Activated CD4-positive, alpha-beta memory T cell treated with anti-CD3 and anti-CD28 coated beads, Interleukin-2, amount 10 ng/mL, durations not matched to agents 7 days and 5 days (primary cell): ENCODE data around the gene MYOM3. TPM values are rescaled to one million over a fixed set of nuclear protein-coding genes. Genes with fewer than 3 reads are reported as not detected.

ENCODE experiments used
- CTCF ChIA-PET: fragments of 350-600 bp; sonication (Branson Sonifier 250); formaldehyde crosslinking; loops from one replicate; lab custom pipeline; 2021; ENCODE audit warnings: antibody characterized with exemption, inconsistent platforms; lab: Charles Lee
- POLR2A ChIA-PET: fragments of 350-600 bp; sonication (Branson Sonifier 250); formaldehyde crosslinking; loops from one replicate; lab custom pipeline; 2021; ENCODE audit warnings: antibody characterized with exemption; lab: Charles Lee
- DNase-seq: peaks from one replicate; pipeline ENCODE4 v3.0.0-alpha.2; 2020
- H3K27ac Mint-ChIP-seq: one replicate; pipeline ENCODE4 v1.8.0; 2021; ENCODE audit warnings: mild to moderate bottlenecking, mixed read lengths
- H3K27me3 Mint-ChIP-seq: one replicate; pipeline ENCODE4 v1.8.0; 2021; ENCODE audit warnings: mixed read lengths
- H3K36me3 Mint-ChIP-seq: one replicate; pipeline ENCODE4 v1.8.0; 2021; ENCODE audit warnings: low read depth, mixed read lengths
- H3K4me1 Mint-ChIP-seq: one replicate; pipeline ENCODE4 v1.8.0; 2021; ENCODE audit warnings: mixed read lengths
- H3K4me3 Mint-ChIP-seq: one replicate; pipeline ENCODE4 v1.8.0; 2021; ENCODE audit warnings: mild to moderate bottlenecking, mixed read lengths
- H3K9me3 Mint-ChIP-seq: one replicate; pipeline ENCODE4 v1.8.0; 2021; ENCODE audit warnings: mixed read lengths
- total RNA-seq, 2 experiments: library from RNA; stranded (reverse); gene quantifications; one replicate each; pipeline ENCODE4 v1.2.3, GENCODE V29; 2021

The MYOM3 gene
- total RNA-seq, 2 experiments from 2014 or later = not detected

DNA sequence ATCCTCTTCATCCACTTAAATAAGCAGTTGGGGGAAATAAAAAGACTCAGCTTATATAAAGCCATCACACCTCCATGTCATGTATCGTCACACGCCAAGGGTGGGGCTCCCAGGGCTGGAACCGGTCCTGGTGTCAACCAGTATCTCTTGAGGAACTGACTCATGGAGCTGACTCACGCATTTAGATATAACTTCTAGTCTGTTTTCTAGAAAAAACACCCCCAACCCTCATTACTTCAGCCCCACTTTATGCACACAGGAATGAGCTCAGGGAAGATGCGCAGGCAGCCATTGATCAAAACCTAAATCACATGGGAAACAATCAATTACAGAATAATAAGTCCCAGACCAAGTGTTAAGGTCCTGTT is 37.9 kb upstream of the MYOM3 start:
- Mint-ChIP-seq H3K27ac (peak overlapping the region; percentile 18), H3K4me1 (peaks cover 25% of the 10 kb centered on the region), H3K4me3 (no peak overlapping the region), H3K27me3 (peaks cover 33% of the 10 kb centered on the region), H3K9me3 (no peaks in the 10 kb centered on the region), H3K36me3 (no peaks in the 10 kb centered on the region)
- peak; percentile 61 for DNase-seq
- ChIA-PET POLR2A (interaction anchor here (0.7 to 2.7 kb wide), 11 partner anchors 8 to 493 kb away, joined by 3 to 22 read pairs (median 4); partner anchors contain the start of genes IFNLR1, PNRC2 and SRRM1), CTCF (interaction anchor here (0.6 to 3.0 kb wide), 55 partner anchors 9 to 1120 kb away, joined by 3 to 94 read pairs (median 4); partner anchors contain the start of genes CLIC4, IFNLR1, NIPAL3 and RCAN3)

DNA sequence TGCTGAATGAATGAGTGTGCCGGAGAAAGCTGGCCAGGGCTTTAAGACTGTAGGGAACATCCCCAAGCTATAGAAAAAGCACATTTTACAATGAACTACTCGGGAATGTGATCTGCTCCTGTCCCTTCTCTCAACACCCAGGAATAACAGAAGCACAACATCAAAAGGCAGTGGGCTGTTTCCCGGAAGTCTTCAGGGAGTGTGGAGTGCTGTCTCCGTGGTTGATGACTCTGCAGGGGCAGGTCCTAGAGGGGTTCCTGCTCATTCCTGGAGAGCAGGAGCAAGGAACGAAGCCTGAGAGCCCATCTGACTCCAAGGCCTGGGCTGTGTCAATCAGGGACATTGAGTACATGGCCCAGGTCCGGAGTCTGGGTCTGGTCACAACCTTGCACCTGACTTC is 35.9 kb upstream of the MYOM3 start:
- CTCF ChIA-PET = interaction anchor here (1.0 to 2.3 kb wide), 4 partner anchors 50 to 244 kb away, joined by 3 to 11 read pairs (median 6); no protein-coding TSS in a partner anchor
- H3K4me3 Mint-ChIP-seq = no peak overlapping the region
- H3K27me3 Mint-ChIP-seq = peaks cover 33% of the 10 kb centered on the region
- H3K4me1 Mint-ChIP-seq = peaks cover 25% of the 10 kb centered on the region
- POLR2A ChIA-PET = interaction anchor here (0.7 kb wide), 1 partner anchor 21 kb away, joined by 3 read pairs; no protein-coding TSS in a partner anchor
- H3K9me3 Mint-ChIP-seq = no peaks in the 10 kb centered on the region
- no peak overlapping the region for H3K27ac Mint-ChIP-seq
- no peaks in the 10 kb centered on the region for H3K36me3 Mint-ChIP-seq
- no peak for DNase-seq

DNA sequence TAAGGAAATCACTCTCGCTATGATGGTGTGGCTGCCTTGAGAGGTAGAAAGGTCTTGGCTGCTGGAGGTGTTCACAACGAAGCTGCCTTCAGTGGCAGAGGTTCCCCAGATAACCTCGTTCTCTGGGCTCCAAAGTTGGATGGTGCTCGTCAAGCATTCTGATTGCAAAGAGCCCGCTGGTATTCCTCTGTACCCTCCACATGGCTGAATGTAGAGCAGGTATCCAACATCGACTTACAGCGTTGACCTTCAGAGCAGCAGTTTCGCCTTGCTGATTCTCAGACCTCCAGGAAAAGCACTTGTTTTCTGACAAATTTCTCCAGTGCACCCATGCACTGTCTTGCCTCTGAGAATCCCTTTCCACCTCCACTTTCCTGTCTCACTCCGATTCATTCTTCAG is 35.3 kb upstream of the MYOM3 start:
- no peak overlapping the region for H3K27ac Mint-ChIP-seq
- ChIA-PET CTCF (interaction anchor here (1.0 to 2.3 kb wide), 3 partner anchors 51 to 244 kb away, joined by 3 to 11 read pairs (median 9); no protein-coding TSS in a partner anchor), POLR2A (no interaction called here)
- no peak overlapping the region for H3K4me3 Mint-ChIP-seq
- H3K27me3 Mint-ChIP-seq = peaks cover 28% of the 10 kb centered on the region
- peaks cover 25% of the 10 kb centered on the region for H3K4me1 Mint-ChIP-seq
- no peaks in the 10 kb centered on the region for H3K36me3 Mint-ChIP-seq
- DNase-seq = no peak
- H3K9me3 Mint-ChIP-seq = no peaks in the 10 kb centered on the region

DNA sequence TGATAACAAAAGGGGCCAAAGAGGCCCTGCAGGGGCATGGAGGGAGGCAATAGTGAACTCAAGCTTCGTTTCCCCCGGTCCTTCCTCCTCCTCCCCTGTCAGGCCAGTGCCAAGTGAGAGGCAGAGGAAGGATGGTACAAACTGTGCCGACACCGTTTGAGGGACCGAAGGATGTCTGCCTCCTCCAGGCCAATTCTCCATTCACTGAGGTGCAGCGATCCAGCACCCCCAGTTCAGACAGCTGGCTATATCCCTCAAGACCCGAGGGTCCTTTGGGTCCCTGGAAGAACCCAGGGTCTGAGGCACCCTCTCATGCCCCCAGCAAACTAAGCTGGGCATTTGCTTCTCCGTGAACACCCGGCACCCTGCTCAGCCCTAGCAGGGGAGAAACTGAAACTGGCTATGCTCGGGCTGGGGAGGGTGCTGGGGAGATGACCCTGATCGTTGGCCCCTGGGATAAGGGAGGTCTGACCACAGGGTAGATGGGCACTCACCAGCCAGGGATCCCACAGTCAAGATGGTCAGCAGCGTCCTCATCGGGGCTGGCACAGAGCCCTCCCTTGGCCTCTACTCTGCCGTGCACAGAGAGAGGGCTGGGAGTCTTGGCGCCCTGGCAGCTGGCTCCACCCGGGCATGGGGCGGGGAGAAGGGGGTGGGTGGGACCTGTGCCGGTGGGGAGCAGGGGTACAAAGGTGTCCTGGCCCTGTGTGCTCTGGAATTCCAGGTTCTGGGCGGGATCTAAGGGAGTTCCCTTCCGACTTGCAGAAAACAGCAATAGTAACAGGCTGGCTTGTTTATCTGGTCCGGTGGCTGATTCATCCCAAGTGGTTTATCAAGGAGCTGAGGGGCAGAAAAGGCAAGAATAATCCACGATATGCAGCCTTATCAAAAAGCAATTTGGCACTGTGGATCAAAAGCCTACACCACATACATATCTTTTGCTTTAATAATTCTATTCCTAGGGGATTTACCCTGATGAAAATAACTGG is 30.9 kb upstream of the MYOM3 start, which contains the start of gene IL22RA1:
IL22RA1 (minus strand) TSS at position 595 of the 989 bp plus-strand sequence; CDS start at position 537, 58 bp downstream.
- no peak within 1 kb of the TSS for H3K27ac Mint-ChIP-seq
- H3K27me3 Mint-ChIP-seq = peaks cover 8% of the 10 kb centered on the region
- CTCF ChIA-PET = interaction anchor here (1.7 kb wide), 1 partner anchor 72 kb away, joined by 4 read pairs; no protein-coding TSS in a partner anchor
- no peaks in the 10 kb centered on the region for H3K9me3 Mint-ChIP-seq
- no peaks in the 10 kb centered on the region for H3K36me3 Mint-ChIP-seq
- H3K4me3 Mint-ChIP-seq = no peak within 1 kb of the TSS
- DNase-seq = no peak
- POLR2A ChIA-PET = interaction anchor here (1.2 kb wide), 1 partner anchor 7 kb away, joined by 3 read pairs; no protein-coding TSS in a partner anchor
- H3K4me1 Mint-ChIP-seq = peaks cover 5% of the 10 kb centered on the region

DNA sequence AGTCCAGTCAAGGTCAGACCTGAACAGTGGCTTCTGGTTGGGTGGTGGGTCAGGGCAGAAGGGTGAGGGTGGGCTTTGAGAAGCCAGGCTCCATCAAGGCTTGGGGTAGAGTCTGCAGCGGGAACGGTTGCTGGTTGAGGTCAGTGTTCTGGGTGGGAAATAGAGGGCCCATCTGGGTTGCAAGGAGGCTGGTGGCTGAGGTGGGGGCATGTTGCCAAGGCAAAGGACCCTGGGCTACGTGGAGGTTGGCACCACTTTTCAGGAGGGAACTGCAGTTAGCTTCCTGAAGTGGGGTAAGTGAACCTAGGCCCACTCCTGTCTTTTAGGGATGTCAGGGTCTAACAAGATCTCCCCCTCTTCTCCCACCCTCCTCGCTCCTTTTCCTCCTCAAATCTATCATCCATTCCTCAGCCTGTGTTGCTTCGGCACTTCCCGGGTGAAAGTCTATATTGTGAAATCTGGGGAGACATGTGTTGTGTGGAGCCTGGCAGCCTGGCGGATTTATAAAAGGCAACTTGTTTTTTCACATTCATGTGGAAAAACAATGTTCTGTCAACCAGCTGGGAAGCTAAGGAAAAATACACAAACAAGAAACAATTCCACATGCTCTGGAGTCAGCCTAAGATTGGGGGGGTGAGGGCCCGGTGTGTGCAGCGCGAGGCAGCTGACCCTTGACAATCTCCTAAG is 29.5 kb upstream of the MYOM3 start:
- H3K9me3 Mint-ChIP-seq = no peaks in the 10 kb centered on the region
- DNase-seq = no peak
- ChIA-PET CTCF (interaction anchor here (1.1 to 3.8 kb wide), 2 partner anchors 9 to 10 kb away, joined by 3 to 22 read pairs; no protein-coding TSS in a partner anchor), POLR2A (interaction anchor here (1.2 kb wide), 1 partner anchor 9 kb away, joined by 3 read pairs; no protein-coding TSS in a partner anchor)
- H3K27ac Mint-ChIP-seq = no peak overlapping the region
- no peak overlapping the region for H3K4me3 Mint-ChIP-seq
- peaks cover 5% of the 10 kb centered on the region for H3K4me1 Mint-ChIP-seq
- peaks cover 8% of the 10 kb centered on the region for H3K27me3 Mint-ChIP-seq
- H3K36me3 Mint-ChIP-seq = no peaks in the 10 kb centered on the region

DNA sequence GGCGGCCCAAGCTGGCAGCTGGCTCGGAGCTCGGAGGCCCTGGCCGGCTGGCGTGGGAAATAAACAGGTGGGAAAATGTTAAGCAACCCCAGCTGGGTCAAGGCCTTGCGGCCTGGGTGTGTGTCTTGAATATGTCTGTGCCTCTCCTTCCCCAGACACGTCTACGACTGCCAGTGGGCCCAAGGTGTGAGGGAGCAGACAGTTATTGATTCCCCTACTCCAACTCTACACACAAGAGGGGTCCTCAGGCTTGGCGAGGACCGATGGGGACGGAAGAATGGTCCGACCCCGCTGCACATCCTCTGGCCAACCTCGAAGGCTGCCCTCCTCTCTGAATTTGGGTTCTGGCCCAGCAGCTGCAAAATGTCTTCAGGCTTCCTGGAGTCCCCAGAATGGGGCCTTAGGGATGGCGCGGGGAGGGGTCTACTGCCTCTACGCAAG is 28.8 kb upstream of the MYOM3 start:
- Mint-ChIP-seq H3K4me3 (no peak overlapping the region), H3K36me3 (no peaks in the 10 kb centered on the region), H3K9me3 (no peaks in the 10 kb centered on the region), H3K27ac (no peak overlapping the region), H3K4me1 (peaks cover 5% of the 10 kb centered on the region), H3K27me3 (peaks cover 6% of the 10 kb centered on the region)
- CTCF ChIA-PET = interaction anchor here (3.8 kb wide), 1 partner anchor 9 kb away, joined by 22 read pairs; no protein-coding TSS in a partner anchor
- POLR2A ChIA-PET = no interaction called here
- no peak for DNase-seq

DNA sequence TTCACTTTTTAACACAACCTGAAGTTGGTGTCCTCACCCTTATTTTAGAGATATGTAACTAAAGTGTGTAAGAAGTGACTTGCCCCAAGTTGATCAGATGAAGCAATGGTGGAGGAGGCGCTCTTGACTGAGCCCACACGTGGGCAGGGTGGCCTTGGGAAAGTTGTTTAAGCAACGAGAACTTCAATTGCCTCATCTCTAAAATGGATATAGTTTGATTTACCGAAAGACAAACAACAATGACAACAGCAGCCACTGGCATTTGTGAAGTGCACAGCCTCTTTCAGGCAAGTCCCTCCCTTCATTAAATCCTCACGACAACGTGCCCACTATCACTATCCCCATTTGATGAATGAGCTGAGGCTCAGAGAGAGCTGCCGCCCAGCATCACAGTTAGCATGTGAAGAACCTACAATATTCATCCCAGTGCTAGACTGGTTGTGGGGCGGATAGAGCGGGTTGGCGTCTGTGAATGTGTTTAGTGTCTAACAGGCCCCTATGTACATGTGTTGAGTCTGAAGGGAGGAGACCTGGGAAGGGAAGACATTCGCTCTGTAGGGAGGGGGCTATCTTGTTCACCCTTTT is 28.0 kb upstream of the MYOM3 start:
- no peaks in the 10 kb centered on the region for H3K36me3 Mint-ChIP-seq
- H3K4me1 Mint-ChIP-seq = peaks cover 5% of the 10 kb centered on the region
- POLR2A ChIA-PET = no interaction called here
- no peak overlapping the region for H3K27ac Mint-ChIP-seq
- no peaks in the 10 kb centered on the region for H3K9me3 Mint-ChIP-seq
- H3K4me3 Mint-ChIP-seq = no peak overlapping the region
- DNase-seq = no peak
- peaks cover 7% of the 10 kb centered on the region for H3K27me3 Mint-ChIP-seq
- CTCF ChIA-PET = interaction anchor here (3.8 kb wide), 1 partner anchor 10 kb away, joined by 22 read pairs; no protein-coding TSS in a partner anchor

DNA sequence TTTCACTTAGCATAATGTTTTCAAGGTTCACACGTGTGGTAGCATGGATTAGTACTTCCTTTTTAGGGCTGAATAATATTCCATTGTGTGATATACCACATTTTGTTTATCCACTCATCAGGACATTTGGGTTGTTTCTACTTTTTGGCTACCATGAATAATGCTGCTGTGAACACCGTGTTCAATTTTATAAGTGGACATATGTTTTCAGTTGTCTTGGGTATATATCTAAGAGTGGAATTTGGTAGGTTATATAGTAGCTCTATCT is 27.2 kb upstream of the MYOM3 start:
- Mint-ChIP-seq H3K27ac (no peak overlapping the region), H3K27me3 (peaks cover 9% of the 10 kb centered on the region), H3K36me3 (no peaks in the 10 kb centered on the region), H3K4me3 (no peak overlapping the region), H3K4me1 (peaks cover 5% of the 10 kb centered on the region), H3K9me3 (no peaks in the 10 kb centered on the region)
- ChIA-PET CTCF (interaction anchor here (3.8 kb wide), 1 partner anchor 11 kb away, joined by 22 read pairs; no protein-coding TSS in a partner anchor), POLR2A (no interaction called here)
- no peak for DNase-seq

DNA sequence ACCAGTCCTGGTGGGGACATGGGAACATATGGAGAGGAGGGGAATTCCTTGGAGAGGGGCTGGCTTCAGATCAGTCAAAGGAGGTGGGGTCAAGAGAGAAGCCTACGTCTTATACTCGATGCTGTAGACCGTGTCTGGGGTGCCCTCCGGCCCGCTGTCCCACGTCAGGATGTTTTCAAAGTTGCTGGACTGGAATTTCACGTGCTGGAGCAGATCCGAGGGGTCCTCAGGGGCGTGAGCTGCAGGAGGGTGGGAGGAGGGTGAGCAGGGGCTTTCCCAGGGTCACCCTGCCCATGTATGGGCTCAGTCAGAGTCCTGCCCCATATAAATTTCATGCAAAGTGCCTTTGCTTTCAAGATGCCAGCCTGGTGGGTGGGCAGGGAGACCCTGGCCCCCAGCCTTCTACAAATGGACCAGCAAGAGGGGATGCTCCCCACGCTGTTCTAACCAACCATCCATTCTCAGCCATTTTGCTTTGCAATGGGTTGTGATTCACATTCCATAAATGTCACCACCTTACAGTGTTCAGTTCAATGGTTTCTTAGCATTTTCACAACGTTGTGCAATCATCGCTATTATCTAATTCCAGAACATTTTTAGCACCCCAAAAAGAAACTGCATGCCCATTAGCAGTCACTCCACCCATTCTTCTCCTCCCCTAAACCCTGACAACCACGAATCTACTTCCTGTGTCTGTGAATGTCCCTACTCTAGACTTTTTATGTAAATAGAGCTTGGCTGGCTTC is 26.7 kb upstream of the MYOM3 start:
- POLR2A ChIA-PET = no interaction called here

DNA sequence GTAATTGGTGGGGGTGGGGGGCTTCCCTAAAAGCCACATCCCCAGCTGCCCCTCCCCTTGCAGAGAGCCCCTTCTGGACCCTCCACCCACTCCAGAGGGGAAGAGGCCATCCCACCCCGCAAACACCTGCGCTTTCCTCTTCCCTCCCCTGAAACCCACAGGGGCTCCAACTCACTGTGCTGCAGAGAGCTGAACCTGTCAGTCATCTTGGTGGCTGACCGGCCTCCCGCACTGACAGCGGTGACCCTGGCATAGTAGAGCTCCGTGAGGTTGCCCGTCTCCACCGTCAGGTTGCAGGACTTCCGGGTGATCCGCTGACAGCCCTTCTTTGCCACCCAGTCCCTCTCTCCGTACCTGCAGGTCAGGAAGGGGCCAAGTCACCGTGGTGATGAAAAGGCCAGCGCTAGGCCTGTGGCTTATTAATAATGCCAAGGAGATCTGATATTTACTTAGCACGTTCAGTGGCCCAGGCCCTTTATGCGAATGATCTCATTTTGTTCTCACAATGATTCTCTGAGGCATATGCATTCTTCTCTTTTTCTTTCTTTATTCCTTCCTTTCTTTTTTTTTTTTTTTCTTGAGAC is 25.1 kb upstream of the MYOM3 start:
- H3K27me3 Mint-ChIP-seq = peaks cover 14% of the 10 kb centered on the region
- DNase-seq = no peak
- ChIA-PET POLR2A (no interaction called here), CTCF (interaction anchor here (1.2 kb wide), 1 partner anchor 13 kb away, joined by 3 read pairs; no protein-coding TSS in a partner anchor)
- H3K27ac Mint-ChIP-seq = no peak overlapping the region
- peaks cover 5% of the 10 kb centered on the region for H3K4me1 Mint-ChIP-seq
- no peak overlapping the region for H3K4me3 Mint-ChIP-seq
- no peaks in the 10 kb centered on the region for H3K9me3 Mint-ChIP-seq
- no peaks in the 10 kb centered on the region for H3K36me3 Mint-ChIP-seq

More for the DNA sequence above, 26.7 kb upstream of the MYOM3 start:
- Mint-ChIP-seq H3K27ac (no peak overlapping the region), H3K27me3 (peaks cover 11% of the 10 kb centered on the region), H3K4me3 (no peak overlapping the region), H3K9me3 (no peaks in the 10 kb centered on the region), H3K4me1 (peaks cover 5% of the 10 kb centered on the region), H3K36me3 (no peaks in the 10 kb centered on the region)
- CTCF ChIA-PET = interaction anchor here (3.8 kb wide), 1 partner anchor 12 kb away, joined by 22 read pairs; no protein-coding TSS in a partner anchor
- no peak for DNase-seq

DNA sequence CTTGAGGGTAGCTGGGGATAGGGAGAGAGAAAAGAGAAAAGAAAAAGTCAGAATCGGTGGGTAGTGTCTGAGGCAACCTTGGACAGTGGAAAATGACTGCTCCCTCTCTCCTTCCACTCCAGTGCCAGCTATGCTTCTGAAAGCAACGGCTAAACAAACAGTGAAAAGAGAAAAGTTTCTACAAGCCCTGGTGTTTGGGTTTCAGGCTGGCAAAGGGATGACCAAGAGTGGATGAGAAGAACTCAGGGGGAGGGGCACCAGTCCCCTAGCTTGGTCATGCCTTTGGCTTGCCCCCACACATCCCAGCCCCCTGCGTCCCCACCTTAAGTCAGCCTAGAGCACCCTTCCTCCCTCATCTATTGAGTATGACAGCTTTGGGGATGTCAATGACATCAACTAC is 22.4 kb upstream of the MYOM3 start:
- ChIA-PET POLR2A (interaction anchor here (1.3 kb wide), 1 partner anchor 908 kb away, joined by 3 read pairs; no protein-coding TSS in a partner anchor), CTCF (interaction anchor here (0.9 to 1.7 kb wide), 2 partner anchors 16 to 257 kb away, joined by 3 to 11 read pairs; no protein-coding TSS in a partner anchor)
- Mint-ChIP-seq H3K27me3 (peaks cover 14% of the 10 kb centered on the region), H3K4me3 (no peak overlapping the region), H3K27ac (no peak overlapping the region), H3K36me3 (no peaks in the 10 kb centered on the region), H3K9me3 (no peaks in the 10 kb centered on the region), H3K4me1 (peaks cover 5% of the 10 kb centered on the region)
- DNase-seq = no peak
